ENCODE data around the gene RCVRN.

Gene RCVRN

DNA sequence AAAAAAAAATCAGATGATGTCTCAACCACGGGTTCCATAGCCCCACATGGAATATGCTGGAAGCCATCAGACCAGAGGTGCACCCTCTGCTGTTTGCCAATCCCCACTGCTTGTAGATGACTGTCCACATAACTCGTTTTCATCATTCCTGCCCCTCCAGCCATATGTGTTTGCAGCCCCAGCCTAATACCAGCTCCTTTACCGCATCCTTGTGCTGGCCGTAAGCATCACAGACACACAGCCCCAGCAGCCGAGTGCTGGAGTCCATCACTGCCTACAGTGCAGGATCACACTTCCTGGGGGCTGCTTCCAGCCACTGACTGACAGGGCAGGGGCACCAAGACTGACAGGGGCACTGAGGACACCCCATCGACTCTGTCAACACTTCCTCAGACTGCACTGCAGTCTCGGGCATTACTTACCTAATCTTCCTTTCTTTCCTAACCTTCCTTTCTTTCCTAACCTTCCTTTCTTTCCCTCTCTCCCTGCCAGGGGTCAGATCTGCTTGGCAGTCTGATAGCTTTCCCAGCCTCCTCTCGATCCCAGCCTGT, 5.0 kb downstream of the RCVRN start:
- Histone ChIP-seq H3F3A (ENCODE audit: low read depth) (no peaks in the 10 kb centered on the region), H3K79me2 (ENCODE audit: insufficient read depth, low read length) (no peaks in the 10 kb centered on the region), H4K20me1 (ENCODE audit: insufficient read depth, low read length, poor library complexity, severe bottlenecking) (no peaks in the 10 kb centered on the region), H3K9me3 (ENCODE audit: insufficient read depth, low read depth, low read length) (no peaks in the 10 kb centered on the region), H3K9ac (ENCODE audit: low read depth, low read length, poor library complexity, severe bottlenecking) (no peak overlapping the region), H3K4me2 (ENCODE audit: low read depth, low read length, poor library complexity, severe bottlenecking) (no peak overlapping the region), H3K4me1 (ENCODE audit: insufficient read depth, low read length, poor library complexity, severe bottlenecking) (no peaks in the 10 kb centered on the region), H3K27me3 (ENCODE audit: insufficient read depth, low read length, poor library complexity, severe bottlenecking) (no peaks in the 10 kb centered on the region), H3K4me3 (ENCODE audit: low read length, poor library complexity, severe bottlenecking) (no peak overlapping the region), H2AFZ (ENCODE audit: low read length) (no peak overlapping the region), H3K36me3 (ENCODE audit: insufficient read depth, low read length) (no peaks in the 10 kb centered on the region), H3K9me2 (replicated peaks; ENCODE audit: low read depth, low read length) (no peaks in the 10 kb centered on the region)
- TF ChIP-seq, protein P1, sequence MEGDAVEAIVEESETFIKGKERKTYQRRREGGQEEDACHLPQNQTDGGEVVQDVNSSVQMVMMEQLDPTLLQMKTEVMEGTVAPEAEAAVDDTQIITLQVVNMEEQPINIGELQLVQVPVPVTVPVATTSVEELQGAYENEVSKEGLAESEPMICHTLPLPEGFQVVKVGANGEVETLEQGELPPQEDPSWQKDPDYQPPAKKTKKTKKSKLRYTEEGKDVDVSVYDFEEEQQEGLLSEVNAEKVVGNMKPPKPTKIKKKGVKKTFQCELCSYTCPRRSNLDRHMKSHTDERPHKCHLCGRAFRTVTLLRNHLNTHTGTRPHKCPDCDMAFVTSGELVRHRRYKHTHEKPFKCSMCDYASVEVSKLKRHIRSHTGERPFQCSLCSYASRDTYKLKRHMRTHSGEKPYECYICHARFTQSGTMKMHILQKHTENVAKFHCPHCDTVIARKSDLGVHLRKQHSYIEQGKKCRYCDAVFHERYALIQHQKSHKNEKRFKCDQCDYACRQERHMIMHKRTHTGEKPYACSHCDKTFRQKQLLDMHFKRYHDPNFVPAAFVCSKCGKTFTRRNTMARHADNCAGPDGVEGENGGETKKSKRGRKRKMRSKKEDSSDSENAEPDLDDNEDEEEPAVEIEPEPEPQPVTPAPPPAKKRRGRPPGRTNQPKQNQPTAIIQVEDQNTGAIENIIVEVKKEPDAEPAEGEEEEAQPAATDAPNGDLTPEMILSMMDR (conservative IDR thresholded peaks at IDR 0.05; ENCODE audit: low read length), result no peak
- no peak for TF ChIP-seq EZH2phosphoT487 (IDR thresholded peaks at IDR 0.05; ENCODE audit: borderline replicate concordance)

DNA sequence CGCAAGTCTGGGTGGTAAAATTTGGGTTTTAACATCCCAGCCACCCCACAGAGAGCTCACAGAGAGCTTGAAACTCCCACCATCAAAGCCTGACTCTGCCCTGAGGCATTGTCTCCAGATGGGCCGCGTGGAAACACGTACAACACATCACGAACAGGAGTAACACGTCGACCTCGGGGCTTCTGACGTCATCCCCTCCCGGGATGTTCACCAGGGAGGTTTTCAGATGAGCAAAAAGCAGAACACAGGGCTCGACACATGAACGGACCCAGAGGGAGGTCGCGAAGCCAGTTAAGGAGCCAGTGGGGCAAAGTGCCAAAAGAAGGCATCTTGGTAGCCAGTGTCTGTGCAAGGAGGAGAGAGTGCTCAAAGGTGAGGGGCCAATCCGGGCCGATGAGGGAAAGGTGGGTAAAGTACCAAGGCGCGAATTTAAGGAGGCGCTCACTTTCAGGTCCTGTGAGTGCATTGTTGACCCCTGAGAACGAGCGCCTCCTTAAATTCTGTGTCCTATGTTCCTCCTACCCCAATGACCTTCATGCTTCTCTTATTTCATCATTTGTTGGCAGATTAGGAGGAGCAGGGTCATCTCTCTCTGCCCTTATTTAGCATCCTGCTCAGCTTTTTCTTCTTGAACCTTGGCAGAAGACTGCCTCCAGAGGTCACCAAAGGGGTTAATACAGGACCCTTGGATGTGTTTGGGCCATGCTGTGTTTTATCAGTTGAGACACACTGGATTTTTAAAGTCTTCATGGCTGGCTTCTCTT, 5.6 kb downstream of the RCVRN start:
- H3K9me3 ChIP-seq (ENCODE audit: insufficient read depth, low read depth, low read length), result no peaks in the 10 kb centered on the region
- H3K9me2 ChIP-seq (replicated peaks; ENCODE audit: low read depth, low read length), result no peaks in the 10 kb centered on the region
- H3K79me2 ChIP-seq (ENCODE audit: insufficient read depth, low read length), result no peaks in the 10 kb centered on the region
- no peak overlapping the region for H2AFZ ChIP-seq (ENCODE audit: low read length)
- H4K20me1 ChIP-seq (ENCODE audit: insufficient read depth, low read length, poor library complexity, severe bottlenecking), result no peaks in the 10 kb centered on the region
- H3K4me2 ChIP-seq (ENCODE audit: low read depth, low read length, poor library complexity, severe bottlenecking), result no peak overlapping the region
- no peaks in the 10 kb centered on the region for H3K4me1 ChIP-seq (ENCODE audit: insufficient read depth, low read length, poor library complexity, severe bottlenecking)
- no peak for TF ChIP-seq EZH2phosphoT487 (IDR thresholded peaks at IDR 0.05; ENCODE audit: borderline replicate concordance)
- TF ChIP-seq, protein P1 (conservative IDR thresholded peaks at IDR 0.05; ENCODE audit: low read length), result no peak
- no peaks in the 10 kb centered on the region for H3K36me3 ChIP-seq (ENCODE audit: insufficient read depth, low read length)
- no peaks in the 10 kb centered on the region for H3F3A ChIP-seq (ENCODE audit: low read depth)
- no peak overlapping the region for H3K9ac ChIP-seq (ENCODE audit: low read depth, low read length, poor library complexity, severe bottlenecking)
- H3K4me3 ChIP-seq (ENCODE audit: low read length, poor library complexity, severe bottlenecking), result no peak overlapping the region
- no peaks in the 10 kb centered on the region for H3K27me3 ChIP-seq (ENCODE audit: insufficient read depth, low read length, poor library complexity, severe bottlenecking)

DNA sequence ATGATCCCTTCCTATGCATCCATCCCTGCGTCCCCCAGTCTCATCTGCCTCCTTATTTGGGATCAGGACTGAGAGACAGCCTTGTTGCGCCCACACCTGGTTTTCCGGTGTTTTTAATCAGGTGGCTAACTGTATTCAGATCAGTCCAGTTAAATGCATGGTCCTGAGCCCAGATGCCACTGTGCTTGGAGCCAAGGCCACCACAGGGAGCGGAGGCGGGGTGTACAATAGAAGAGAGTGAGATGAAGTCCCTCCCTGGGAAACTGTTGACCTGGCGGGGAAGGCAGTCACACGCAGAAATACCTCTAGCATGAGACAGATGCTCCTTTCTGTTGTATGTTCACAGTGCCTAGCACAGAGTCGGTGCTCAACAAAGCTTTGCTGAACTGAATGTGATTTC, 6.3 kb downstream of the RCVRN start:
- Histone ChIP-seq H3K4me1 (ENCODE audit: insufficient read depth, low read length, poor library complexity, severe bottlenecking) (no peaks in the 10 kb centered on the region), H3K9ac (ENCODE audit: low read depth, low read length, poor library complexity, severe bottlenecking) (no peak overlapping the region), H3K4me2 (ENCODE audit: low read depth, low read length, poor library complexity, severe bottlenecking) (no peak overlapping the region), H3K36me3 (ENCODE audit: insufficient read depth, low read length) (no peaks in the 10 kb centered on the region), H3F3A (ENCODE audit: low read depth) (no peaks in the 10 kb centered on the region), H4K20me1 (ENCODE audit: insufficient read depth, low read length, poor library complexity, severe bottlenecking) (no peaks in the 10 kb centered on the region), H3K9me3 (ENCODE audit: insufficient read depth, low read depth, low read length) (no peaks in the 10 kb centered on the region), H2AFZ (ENCODE audit: low read length) (no peak overlapping the region), H3K4me3 (ENCODE audit: low read length, poor library complexity, severe bottlenecking) (no peak overlapping the region), H3K79me2 (ENCODE audit: insufficient read depth, low read length) (no peaks in the 10 kb centered on the region), H3K27me3 (ENCODE audit: insufficient read depth, low read length, poor library complexity, severe bottlenecking) (no peaks in the 10 kb centered on the region), H3K9me2 (replicated peaks; ENCODE audit: low read depth, low read length) (no peaks in the 10 kb centered on the region)
- no peak for TF ChIP-seq EZH2phosphoT487 (IDR thresholded peaks at IDR 0.05; ENCODE audit: borderline replicate concordance)
- TF ChIP-seq, protein P1 (conservative IDR thresholded peaks at IDR 0.05; ENCODE audit: low read length), result no peak

All from Loucy (cell line).